ENCODE measurements around the gene KCNK3. TPM values are rescaled to one million over a fixed set of nuclear protein-coding genes. Genes with fewer than 3 reads are reported as not detected.

The KCNK3 gene
- total RNA-seq, 4 donors from 2014 or later, result 1.6 to 7.7 (median 3.5) TPM

DNA sequence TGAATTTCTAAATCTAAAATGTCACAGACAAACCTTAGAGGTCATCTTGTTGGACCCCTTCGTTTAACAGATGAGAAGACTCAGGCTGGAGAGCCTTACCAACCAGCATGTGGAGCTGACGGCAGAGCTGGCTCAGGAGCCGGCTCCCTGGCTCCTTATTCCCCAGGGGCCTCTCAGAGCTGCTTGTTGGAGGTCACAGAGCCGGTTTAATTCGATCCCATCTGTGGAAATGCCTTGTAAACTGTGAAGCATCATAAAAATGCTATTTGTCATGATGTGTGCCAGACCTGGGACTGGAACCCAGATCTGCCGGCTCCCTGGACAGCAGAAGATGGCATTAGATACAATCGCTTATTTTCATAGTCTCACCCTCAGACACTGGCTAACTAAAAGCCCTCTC, 43.2 kb upstream of the KCNK3 start:
- TF ChIP-seq, protein P1, sequence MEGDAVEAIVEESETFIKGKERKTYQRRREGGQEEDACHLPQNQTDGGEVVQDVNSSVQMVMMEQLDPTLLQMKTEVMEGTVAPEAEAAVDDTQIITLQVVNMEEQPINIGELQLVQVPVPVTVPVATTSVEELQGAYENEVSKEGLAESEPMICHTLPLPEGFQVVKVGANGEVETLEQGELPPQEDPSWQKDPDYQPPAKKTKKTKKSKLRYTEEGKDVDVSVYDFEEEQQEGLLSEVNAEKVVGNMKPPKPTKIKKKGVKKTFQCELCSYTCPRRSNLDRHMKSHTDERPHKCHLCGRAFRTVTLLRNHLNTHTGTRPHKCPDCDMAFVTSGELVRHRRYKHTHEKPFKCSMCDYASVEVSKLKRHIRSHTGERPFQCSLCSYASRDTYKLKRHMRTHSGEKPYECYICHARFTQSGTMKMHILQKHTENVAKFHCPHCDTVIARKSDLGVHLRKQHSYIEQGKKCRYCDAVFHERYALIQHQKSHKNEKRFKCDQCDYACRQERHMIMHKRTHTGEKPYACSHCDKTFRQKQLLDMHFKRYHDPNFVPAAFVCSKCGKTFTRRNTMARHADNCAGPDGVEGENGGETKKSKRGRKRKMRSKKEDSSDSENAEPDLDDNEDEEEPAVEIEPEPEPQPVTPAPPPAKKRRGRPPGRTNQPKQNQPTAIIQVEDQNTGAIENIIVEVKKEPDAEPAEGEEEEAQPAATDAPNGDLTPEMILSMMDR (IDR thresholded peaks at IDR 0.05), result no peak
- DNase-seq (ENCODE audit: low spot score), result no peak
- ATAC-seq (ENCODE audit: low FRiP score), result no peak

DNA sequence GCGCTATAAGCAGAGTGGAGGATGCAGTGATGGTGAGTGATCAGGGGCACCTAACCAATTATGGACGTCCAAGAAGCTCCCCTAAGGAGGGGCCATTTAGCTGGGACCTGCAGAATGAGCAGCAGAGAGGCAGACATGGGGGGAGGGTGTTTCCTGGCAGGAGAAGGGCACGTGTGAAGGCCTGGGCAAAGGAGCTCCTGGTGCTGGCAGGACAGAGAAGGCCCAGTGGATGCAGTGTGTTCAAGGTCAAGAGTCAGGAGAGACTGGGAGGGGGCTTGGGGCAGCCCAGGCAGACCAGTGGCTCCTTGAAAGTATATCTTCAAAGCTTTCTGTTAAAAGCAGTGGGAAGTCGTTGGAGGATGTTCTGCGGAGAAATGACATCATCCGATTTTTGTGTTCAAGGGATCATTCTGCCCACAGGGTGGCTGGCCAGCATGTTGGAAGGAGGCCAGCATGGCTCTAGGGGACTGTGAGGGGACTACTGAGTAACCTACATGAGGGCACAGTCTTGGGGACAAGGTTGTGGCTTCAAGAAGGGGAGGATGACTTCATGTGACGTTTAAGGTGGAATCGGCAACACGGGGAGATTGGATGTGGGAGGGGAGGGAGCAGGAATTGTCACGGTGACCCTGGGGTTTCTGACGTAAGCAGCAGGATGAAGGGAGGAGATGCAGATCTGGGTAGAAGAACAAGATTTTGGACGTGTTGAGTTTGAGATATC, 42.4 kb upstream of the KCNK3 start:
- DNase-seq (ENCODE audit: low spot score) (no peak), ATAC-seq (ENCODE audit: low FRiP score) (no peak)
- TF ChIP-seq, protein P1 (IDR thresholded peaks at IDR 0.05), result no peak

- ATAC-seq (ENCODE audit: low FRiP score) (no peak), DNase-seq (ENCODE audit: low spot score) (peak; percentile 18)
- TF ChIP-seq, protein P1 (IDR thresholded peaks at IDR 0.05), result no peak
Measured at GRCh38 chr2:26650713-26651469, 41.6 kb upstream of the KCNK3 start.

GRCh38 chr2:26651470-26651771, 41.1 kb upstream of the KCNK3 start:
- TF ChIP-seq, protein P1 (IDR thresholded peaks at IDR 0.05), result no peak
- DNase-seq (ENCODE audit: low spot score) (peak; percentile 5), ATAC-seq (ENCODE audit: low FRiP score) (no peak)

DNA sequence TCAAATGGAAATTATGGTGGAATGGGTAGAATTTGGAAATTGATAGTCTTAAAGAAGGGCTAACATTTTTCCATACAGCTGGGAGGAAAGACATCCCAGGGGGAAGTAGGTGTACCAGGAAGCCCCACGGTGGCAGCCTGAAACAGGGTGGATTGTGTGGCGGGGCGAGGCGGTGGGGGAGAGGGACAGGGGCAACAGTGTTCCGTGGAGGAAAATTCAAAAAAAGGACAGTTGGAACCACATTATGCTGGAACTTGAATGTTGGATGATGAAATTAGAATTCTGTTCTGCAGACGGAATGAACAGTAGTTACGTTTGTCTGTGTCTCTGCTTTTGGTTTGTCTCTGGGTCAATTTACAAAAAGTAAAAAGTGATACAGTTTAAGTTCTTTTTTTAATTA, 40.7 kb upstream of the KCNK3 start:
- TF ChIP-seq, protein P1 (IDR thresholded peaks at IDR 0.05), result no peak
- ATAC-seq (ENCODE audit: low FRiP score) (no peak), DNase-seq (ENCODE audit: low spot score) (no peak)

DNA sequence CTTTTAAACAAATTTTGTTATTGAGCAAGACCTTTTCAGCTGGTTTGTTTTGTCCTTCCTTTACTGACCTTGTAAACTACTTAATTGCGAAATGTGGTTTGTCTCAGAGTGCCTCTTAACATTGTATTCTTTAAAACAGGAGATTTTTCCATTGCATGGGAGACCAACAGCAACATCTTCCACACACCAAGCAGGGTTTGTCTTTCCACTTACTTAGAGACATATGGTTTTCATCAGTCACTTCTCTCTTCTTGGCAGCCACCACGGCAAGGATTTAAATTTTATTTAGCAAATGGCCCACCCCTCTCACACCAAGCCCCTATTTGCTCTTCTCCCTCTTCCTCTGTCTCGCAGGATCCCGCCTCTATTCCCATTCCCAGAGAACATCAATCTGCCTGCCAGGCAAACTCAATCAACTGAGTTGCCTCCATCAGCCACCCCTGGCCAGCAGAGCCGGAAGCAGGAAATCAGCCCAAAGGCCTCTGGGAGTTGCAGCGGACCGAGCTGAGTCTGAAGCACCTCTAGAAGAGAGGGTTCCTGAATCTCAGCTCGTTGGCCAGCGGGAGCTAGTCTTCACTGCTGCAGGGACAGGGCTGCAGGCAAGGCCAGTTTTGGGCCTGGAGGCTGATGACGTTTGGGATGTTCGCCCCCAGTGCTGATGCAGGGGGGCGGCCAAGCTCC, 40.0 kb upstream of the KCNK3 start:
- DNase-seq (ENCODE audit: low spot score), result peak; percentile 11
- TF ChIP-seq, protein P1 (IDR thresholded peaks at IDR 0.05), result no peak
- no peak for ATAC-seq (ENCODE audit: low FRiP score)

Measured in omental fat pad (tissue), 4 donors.